GM23338 (cell line): ENCODE data around the gene FAXDC2. TPM values are rescaled to one million over a fixed set of nuclear protein-coding genes. Genes with fewer than 3 reads are reported as not detected.

Experiments used
- ATAC-seq: fragments of 200-7000 bp; cut with Tn5 transposase; 3 replicates; pipeline ENCODE4 v1.9.1; 2020
- DNase-seq: peaks from one replicate; pipeline ENCODE4 v3.0.0-alpha.2; 2015; ENCODE audit warnings: low spot score
- H2AFZ ChIP-seq: fragments of 200-600 bp; sonication (generic); 2 replicates; pipeline ENCODE4 v1.8.0; 2016; ENCODE audit warnings: antibody characterized with exemption, mild to moderate bottlenecking, moderate library complexity
- H3F3A ChIP-seq: fragments of 200-600 bp; sonication (generic); replicated peaks from 2 replicates; pipeline ENCODE4 v1.8.0; 2017; ENCODE audit warnings: antibody characterized with exemption, mixed run types, low read depth
- H3K27ac ChIP-seq: fragments of 200-600 bp; sonication (generic); 2 replicates; pipeline ENCODE4 v1.6.1; 2016; ENCODE audit warnings: low read depth
- H3K27me3 ChIP-seq: fragments of 200-600 bp; sonication (generic); 2 replicates; pipeline ENCODE4 v1.8.0; 2016; ENCODE audit warnings: mild to moderate bottlenecking, mixed run types, moderate library complexity; ENCODE audit not compliant: insufficient read depth
- H3K36me3 ChIP-seq: fragments of 200-600 bp; sonication (generic); 2 replicates; pipeline ENCODE4 v1.8.0; 2016; ENCODE audit warnings: mild to moderate bottlenecking; ENCODE audit not compliant: insufficient read depth
- H3K4me1 ChIP-seq: fragments of 200-600 bp; sonication (generic); 2 replicates; pipeline ENCODE4 v1.8.0; 2016; ENCODE audit warnings: mild to moderate bottlenecking, moderate library complexity; ENCODE audit not compliant: insufficient read depth
- H3K4me2 ChIP-seq: fragments of 200-600 bp; sonication (generic); 2 replicates; pipeline ENCODE4 v1.7.1; 2017; ENCODE audit warnings: mixed run types
- H3K4me3 ChIP-seq: fragments of 200-600 bp; sonication (generic); 2 replicates; pipeline ENCODE4 v1.6.1; 2016; ENCODE audit warnings: mixed run types
- H3K79me2 ChIP-seq: fragments of 200-600 bp; sonication (generic); replicated peaks from 2 replicates; pipeline ENCODE4 v1.8.0; 2017; ENCODE audit warnings: mild to moderate bottlenecking; ENCODE audit not compliant: insufficient read depth
- H3K9me2 ChIP-seq: fragments of 200-600 bp; sonication (generic); 2 replicates; pipeline ENCODE4 v1.8.0; 2017; ENCODE audit not compliant: insufficient read depth
- H4K20me1 ChIP-seq: fragments of 200-600 bp; sonication (generic); replicated peaks from 2 replicates; pipeline ENCODE4 v1.8.0; 2017; ENCODE audit warnings: mild to moderate bottlenecking; ENCODE audit not compliant: insufficient read depth
- H3K27ac Mint-ChIP-seq: 2 replicates; pipeline ENCODE4 v1.8.0; 2020; ENCODE audit warnings: inconsistent platforms, mild to moderate bottlenecking, moderate library complexity, mixed read lengths
- H3K27me3 Mint-ChIP-seq: 3 replicates; pipeline ENCODE4 v1.8.0; 2022; ENCODE audit warnings: low read depth, mild to moderate bottlenecking, moderate library complexity, mixed read lengths, inconsistent platforms; ENCODE audit not compliant: insufficient read depth, poor library complexity
- H3K36me3 Mint-ChIP-seq: 3 replicates; pipeline ENCODE4 v1.8.0; 2021; ENCODE audit warnings: low read depth, mild to moderate bottlenecking, inconsistent platforms, moderate library complexity, mixed read lengths
- H3K4me1 Mint-ChIP-seq: 3 replicates; pipeline ENCODE4 v1.8.0; 2020; ENCODE audit warnings: mild to moderate bottlenecking, inconsistent platforms, mixed read lengths
- H3K4me3 Mint-ChIP-seq: 3 replicates; pipeline ENCODE4 v1.8.0; 2021; ENCODE audit warnings: moderate library complexity, mild to moderate bottlenecking, inconsistent platforms, mixed read lengths
- H3K9me3 Mint-ChIP-seq: 3 replicates; pipeline ENCODE4 v1.8.0; 2020; ENCODE audit warnings: moderate library complexity, mild to moderate bottlenecking, inconsistent platforms, mixed read lengths
- CREB1 ChIP-seq: fragments of 250-450 bp; sonication (Bioruptor Pico); IDR thresholded peaks from 2 replicates; pipeline ENCODE4 v1.5.0; 2020; ENCODE audit warnings: low read depth, mild to moderate bottlenecking, moderate library complexity
- EZH2 ChIP-seq: fragments of 200-600 bp; sonication (generic); IDR thresholded peaks from one replicate; pipeline ENCODE4 v1.8.0; 2017; ENCODE audit warnings: antibody characterized with exemption, mild to moderate bottlenecking, low read depth; ENCODE audit not compliant: unreplicated experiment
- EZH2phosphoT487 ChIP-seq: fragments of 200-600 bp; sonication (generic); IDR thresholded peaks from one replicate; pipeline ENCODE4 v1.8.1; 2018; ENCODE audit warnings: antibody characterized with exemption; ENCODE audit not compliant: unreplicated experiment
- JUNB ChIP-seq: IDR thresholded peaks from one replicate; pipeline ENCODE4 v1.6.1; 2016; ENCODE audit warnings: antibody characterized with exemption; ENCODE audit not compliant: unreplicated experiment
- NANOG ChIP-seq: IDR thresholded peaks from 2 replicates; pipeline ENCODE4 v1.6.1; 2016; ENCODE audit warnings: antibody characterized with exemption, borderline replicate concordance
- POLR2AphosphoS5 ChIP-seq: IDR thresholded peaks from 2 replicates; pipeline ENCODE4 v1.6.1; 2016; ENCODE audit warnings: antibody characterized with exemption, low read depth
- STAT1 ChIP-seq: IDR thresholded peaks from one replicate; pipeline ENCODE4 v1.6.1; 2016; ENCODE audit warnings: antibody characterized with exemption; ENCODE audit not compliant: unreplicated experiment
- ZNF114 ChIP-seq: fragments of 250-450 bp; sonication (Bioruptor Pico); IDR thresholded peaks from 2 replicates; pipeline ENCODE4 v1.5.0; 2020; ENCODE audit warnings: mild to moderate bottlenecking, moderate library complexity
- ZNF331 ChIP-seq: fragments of 250-450 bp; sonication (Bioruptor Pico); IDR thresholded peaks from 2 replicates; pipeline ENCODE4 v1.5.0; 2020; ENCODE audit warnings: low read depth, mild to moderate bottlenecking, moderate library complexity
- polyA plus RNA-seq: library from polyadenylated mRNA; unstranded; fragments of >200 nt; fragmentation: Nextera tagmentation; extraction: Ambion mirVana; gene quantifications from 2 replicates; pipeline ENCODE4 v1.2.1, GENCODE V29; 2016
- total RNA-seq: library from RNA; depleted of rRNA; stranded (reverse); fragments of >200 nt; shearing (Covaris generic); gene quantifications from 2 replicates; pipeline ENCODE4 v1.2.3, GENCODE V29; 2014
- TF ChIP-seq, protein P1 (sequence below): fragments of 250-450 bp; sonication (Bioruptor Pico); IDR thresholded peaks from 2 replicates; pipeline ENCODE4 v1.5.0; 2020; ENCODE audit warnings: mild to moderate bottlenecking, moderate library complexity
- TF ChIP-seq, protein P2 (sequence below): IDR thresholded peaks from one replicate; pipeline ENCODE4 v1.6.1; 2018; ENCODE audit warnings: antibody characterized with exemption; ENCODE audit not compliant: unreplicated experiment
- TF ChIP-seq, protein P3 (sequence below): IDR thresholded peaks from 2 replicates; pipeline ENCODE4 v1.6.1; 2016; ENCODE audit warnings: antibody characterized with exemption
- TF ChIP-seq, protein P4 (sequence below), 2 experiments: fragments of 200-600 bp in 1 of 2; sonication (generic) in 1 of 2; conservative IDR thresholded peaks; 2 replicates each; pipeline versions ENCODE4 v1.5.1 to v1.6.1; 2016 to 2017; ENCODE audit warnings: antibody characterized with exemption in 2 of 2, low read depth in 2 of 2, mild to moderate bottlenecking in 2 of 2, moderate library complexity in 1 of 2

The FAXDC2 gene
- total and polyA plus RNA-seq, 2 experiments from 2014 or later, result 4.0 to 4.6 TPM

DNA sequence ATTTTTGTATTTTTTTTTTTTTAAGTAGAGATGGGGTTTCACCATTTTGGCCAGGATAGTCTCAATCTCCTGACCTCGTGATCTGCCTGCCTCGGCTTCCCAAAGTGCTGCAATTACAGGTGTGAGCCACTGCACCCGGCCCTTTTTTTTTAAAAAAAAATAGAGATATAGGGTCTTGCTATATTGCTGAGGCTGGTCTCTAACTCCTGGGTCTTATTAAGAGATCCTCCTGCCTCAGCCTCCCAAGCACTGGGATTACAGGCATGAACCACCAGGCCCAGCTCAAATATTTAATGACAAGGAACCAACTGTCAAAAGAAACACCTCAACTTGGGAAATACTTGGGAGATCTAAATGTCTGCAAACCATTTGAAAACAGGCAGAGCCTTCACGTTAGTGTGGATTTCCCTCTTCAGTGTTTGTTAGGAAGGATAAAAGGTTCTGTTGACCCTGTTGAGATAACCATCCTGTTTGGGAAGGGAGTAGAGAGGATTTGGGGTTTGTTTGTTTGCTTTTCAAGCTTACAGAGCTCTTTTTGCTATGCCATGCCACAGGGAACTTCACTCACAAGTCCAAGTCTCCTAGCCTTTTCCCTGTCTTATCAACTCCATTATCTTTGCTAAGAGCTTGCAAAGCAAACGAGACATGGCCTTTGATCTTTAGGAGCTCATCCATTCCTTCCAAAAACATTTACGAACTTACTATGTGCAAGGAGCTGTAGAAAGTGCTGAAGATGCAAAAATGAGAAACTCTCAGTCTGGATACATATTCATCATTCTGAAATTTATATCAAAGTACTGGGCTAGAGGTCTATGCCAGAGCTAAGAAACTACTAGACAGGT is 7.5 kb downstream of the FAXDC2 start:
- no peaks in the 10 kb centered on the region for H3F3A ChIP-seq
- H3K79me2 ChIP-seq, result no peaks in the 10 kb centered on the region
- H3K27me3 ChIP-seq, result no peaks in the 10 kb centered on the region
- no peak overlapping the region for H2AFZ ChIP-seq
- no peaks in the 10 kb centered on the region for H3K9me2 ChIP-seq
- TF ChIP-seq, protein P1, sequence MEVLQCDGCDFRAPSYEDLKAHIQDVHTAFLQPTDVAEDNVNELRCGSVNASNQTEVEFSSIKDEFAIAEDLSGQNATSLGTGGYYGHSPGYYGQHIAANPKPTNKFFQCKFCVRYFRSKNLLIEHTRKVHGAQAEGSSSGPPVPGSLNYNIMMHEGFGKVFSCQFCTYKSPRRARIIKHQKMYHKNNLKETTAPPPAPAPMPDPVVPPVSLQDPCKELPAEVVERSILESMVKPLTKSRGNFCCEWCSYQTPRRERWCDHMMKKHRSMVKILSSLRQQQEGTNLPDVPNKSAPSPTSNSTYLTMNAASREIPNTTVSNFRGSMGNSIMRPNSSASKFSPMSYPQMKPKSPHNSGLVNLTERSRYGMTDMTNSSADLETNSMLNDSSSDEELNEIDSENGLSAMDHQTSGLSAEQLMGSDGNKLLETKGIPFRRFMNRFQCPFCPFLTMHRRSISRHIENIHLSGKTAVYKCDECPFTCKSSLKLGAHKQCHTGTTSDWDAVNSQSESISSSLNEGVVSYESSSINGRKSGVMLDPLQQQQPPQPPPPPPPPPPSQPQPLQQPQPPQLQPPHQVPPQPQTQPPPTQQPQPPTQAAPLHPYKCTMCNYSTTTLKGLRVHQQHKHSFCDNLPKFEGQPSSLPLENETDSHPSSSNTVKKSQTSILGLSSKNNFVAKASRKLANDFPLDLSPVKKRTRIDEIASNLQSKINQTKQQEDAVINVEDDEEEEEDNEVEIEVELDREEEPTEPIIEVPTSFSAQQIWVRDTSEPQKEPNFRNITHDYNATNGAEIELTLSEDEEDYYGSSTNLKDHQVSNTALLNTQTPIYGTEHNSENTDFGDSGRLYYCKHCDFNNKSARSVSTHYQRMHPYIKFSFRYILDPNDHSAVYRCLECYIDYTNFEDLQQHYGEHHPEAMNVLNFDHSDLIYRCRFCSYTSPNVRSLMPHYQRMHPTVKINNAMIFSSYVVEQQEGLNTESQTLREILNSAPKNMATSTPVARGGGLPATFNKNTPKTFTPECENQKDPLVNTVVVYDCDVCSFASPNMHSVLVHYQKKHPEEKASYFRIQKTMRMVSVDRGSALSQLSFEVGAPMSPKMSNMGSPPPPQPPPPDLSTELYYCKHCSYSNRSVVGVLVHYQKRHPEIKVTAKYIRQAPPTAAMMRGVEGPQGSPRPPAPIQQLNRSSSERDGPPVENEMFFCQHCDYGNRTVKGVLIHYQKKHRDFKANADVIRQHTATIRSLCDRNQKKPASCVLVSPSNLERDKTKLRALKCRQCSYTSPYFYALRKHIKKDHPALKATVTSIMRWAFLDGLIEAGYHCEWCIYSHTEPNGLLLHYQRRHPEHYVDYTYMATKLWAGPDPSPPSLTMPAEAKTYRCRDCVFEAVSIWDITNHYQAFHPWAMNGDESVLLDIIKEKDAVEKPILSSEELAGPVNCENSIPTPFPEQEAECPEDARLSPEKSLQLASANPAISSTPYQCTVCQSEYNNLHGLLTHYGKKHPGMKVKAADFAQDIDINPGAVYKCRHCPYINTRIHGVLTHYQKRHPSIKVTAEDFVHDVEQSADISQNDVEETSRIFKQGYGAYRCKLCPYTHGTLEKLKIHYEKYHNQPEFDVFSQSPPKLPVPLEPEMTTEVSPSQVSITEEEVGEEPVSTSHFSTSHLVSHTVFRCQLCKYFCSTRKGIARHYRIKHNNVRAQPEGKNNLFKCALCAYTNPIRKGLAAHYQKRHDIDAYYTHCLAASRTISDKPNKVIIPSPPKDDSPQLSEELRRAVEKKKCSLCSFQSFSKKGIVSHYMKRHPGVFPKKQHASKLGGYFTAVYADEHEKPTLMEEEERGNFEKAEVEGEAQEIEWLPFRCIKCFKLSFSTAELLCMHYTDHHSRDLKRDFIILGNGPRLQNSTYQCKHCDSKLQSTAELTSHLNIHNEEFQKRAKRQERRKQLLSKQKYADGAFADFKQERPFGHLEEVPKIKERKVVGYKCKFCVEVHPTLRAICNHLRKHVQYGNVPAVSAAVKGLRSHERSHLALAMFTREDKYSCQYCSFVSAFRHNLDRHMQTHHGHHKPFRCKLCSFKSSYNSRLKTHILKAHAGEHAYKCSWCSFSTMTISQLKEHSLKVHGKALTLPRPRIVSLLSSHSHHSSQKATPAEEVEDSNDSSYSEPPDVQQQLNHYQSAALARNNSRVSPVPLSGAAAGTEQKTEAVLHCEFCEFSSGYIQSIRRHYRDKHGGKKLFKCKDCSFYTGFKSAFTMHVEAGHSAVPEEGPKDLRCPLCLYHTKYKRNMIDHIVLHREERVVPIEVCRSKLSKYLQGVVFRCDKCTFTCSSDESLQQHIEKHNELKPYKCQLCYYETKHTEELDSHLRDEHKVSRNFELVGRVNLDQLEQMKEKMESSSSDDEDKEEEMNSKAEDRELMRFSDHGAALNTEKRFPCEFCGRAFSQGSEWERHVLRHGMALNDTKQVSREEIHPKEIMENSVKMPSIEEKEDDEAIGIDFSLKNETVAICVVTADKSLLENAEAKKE (CRISPR knock-in tag), result no peak
- TF ChIP-seq, protein P2, sequence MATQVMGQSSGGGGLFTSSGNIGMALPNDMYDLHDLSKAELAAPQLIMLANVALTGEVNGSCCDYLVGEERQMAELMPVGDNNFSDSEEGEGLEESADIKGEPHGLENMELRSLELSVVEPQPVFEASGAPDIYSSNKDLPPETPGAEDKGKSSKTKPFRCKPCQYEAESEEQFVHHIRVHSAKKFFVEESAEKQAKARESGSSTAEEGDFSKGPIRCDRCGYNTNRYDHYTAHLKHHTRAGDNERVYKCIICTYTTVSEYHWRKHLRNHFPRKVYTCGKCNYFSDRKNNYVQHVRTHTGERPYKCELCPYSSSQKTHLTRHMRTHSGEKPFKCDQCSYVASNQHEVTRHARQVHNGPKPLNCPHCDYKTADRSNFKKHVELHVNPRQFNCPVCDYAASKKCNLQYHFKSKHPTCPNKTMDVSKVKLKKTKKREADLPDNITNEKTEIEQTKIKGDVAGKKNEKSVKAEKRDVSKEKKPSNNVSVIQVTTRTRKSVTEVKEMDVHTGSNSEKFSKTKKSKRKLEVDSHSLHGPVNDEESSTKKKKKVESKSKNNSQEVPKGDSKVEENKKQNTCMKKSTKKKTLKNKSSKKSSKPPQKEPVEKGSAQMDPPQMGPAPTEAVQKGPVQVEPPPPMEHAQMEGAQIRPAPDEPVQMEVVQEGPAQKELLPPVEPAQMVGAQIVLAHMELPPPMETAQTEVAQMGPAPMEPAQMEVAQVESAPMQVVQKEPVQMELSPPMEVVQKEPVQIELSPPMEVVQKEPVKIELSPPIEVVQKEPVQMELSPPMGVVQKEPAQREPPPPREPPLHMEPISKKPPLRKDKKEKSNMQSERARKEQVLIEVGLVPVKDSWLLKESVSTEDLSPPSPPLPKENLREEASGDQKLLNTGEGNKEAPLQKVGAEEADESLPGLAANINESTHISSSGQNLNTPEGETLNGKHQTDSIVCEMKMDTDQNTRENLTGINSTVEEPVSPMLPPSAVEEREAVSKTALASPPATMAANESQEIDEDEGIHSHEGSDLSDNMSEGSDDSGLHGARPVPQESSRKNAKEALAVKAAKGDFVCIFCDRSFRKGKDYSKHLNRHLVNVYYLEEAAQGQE, result no peak
- TF ChIP-seq POLR2AphosphoS5 (no peak), STAT1 (no peak), EZH2phosphoT487 (no peak), EZH2 (no peak), ZNF331 (CRISPR knock-in tag) (no peak), ZNF114 (CRISPR knock-in tag) (no peak), NANOG (no peak), JUNB (no peak), CREB1 (CRISPR knock-in tag) (no peak)
- TF ChIP-seq, protein P3, sequence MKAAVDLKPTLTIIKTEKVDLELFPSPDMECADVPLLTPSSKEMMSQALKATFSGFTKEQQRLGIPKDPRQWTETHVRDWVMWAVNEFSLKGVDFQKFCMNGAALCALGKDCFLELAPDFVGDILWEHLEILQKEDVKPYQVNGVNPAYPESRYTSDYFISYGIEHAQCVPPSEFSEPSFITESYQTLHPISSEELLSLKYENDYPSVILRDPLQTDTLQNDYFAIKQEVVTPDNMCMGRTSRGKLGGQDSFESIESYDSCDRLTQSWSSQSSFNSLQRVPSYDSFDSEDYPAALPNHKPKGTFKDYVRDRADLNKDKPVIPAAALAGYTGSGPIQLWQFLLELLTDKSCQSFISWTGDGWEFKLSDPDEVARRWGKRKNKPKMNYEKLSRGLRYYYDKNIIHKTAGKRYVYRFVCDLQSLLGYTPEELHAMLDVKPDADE, result no peak
- TF ChIP-seq, protein P4, sequence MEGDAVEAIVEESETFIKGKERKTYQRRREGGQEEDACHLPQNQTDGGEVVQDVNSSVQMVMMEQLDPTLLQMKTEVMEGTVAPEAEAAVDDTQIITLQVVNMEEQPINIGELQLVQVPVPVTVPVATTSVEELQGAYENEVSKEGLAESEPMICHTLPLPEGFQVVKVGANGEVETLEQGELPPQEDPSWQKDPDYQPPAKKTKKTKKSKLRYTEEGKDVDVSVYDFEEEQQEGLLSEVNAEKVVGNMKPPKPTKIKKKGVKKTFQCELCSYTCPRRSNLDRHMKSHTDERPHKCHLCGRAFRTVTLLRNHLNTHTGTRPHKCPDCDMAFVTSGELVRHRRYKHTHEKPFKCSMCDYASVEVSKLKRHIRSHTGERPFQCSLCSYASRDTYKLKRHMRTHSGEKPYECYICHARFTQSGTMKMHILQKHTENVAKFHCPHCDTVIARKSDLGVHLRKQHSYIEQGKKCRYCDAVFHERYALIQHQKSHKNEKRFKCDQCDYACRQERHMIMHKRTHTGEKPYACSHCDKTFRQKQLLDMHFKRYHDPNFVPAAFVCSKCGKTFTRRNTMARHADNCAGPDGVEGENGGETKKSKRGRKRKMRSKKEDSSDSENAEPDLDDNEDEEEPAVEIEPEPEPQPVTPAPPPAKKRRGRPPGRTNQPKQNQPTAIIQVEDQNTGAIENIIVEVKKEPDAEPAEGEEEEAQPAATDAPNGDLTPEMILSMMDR (conservative IDR thresholded peaks at IDR 0.05; ENCODE audit: low read depth in 2 of 2), result no peak
- H3K4me3 ChIP-seq, result no peak overlapping the region
- H3K27ac Mint-ChIP-seq, result no peak overlapping the region
- ATAC-seq (no peak), DNase-seq (no peak)
- H3K27ac ChIP-seq, result no peak overlapping the region
- peaks cover 2% of the 10 kb centered on the region for H3K27me3 Mint-ChIP-seq
- no peaks in the 10 kb centered on the region for H3K4me1 ChIP-seq
- no peak overlapping the region for H3K4me3 Mint-ChIP-seq
- H3K4me2 ChIP-seq, result no peak overlapping the region
- no peaks in the 10 kb centered on the region for H3K4me1 Mint-ChIP-seq
- no peaks in the 10 kb centered on the region for H3K9me3 Mint-ChIP-seq
- no peaks in the 10 kb centered on the region for H3K36me3 ChIP-seq
- no peaks in the 10 kb centered on the region for H4K20me1 ChIP-seq
- no peaks in the 10 kb centered on the region for H3K36me3 Mint-ChIP-seq
